Measurements from ENCODE around the gene DNAH3. TPM values are rescaled to one million over a fixed set of nuclear protein-coding genes. Genes with fewer than 3 reads are reported as not detected.

DNAH3 gene
- total RNA-seq, 1 experiment from 2014 or later, result 0.70 TPM

GRCh38 chr16:21145738-21146137 is 4.9 kb downstream of the DNAH3 start:
- ChIA-PET POLR2A (ENCODE audit: unreplicated experiment) (no interaction called here), CTCF (interaction anchor here (0.6 kb wide), 1 partner anchor 45 kb away, joined by 5 read pairs; no protein-coding TSS in a partner anchor)
- BruUV-seq (replicated peaks), result no TSS peak
- Histone ChIP-seq H3K4me3 (no peak overlapping the region), H4K20me1 (ENCODE audit: insufficient read depth) (no peaks in the 10 kb centered on the region), H3K9me3 (ENCODE audit: insufficient read depth, low read depth) (no peaks in the 10 kb centered on the region), H3K27me3 (ENCODE audit: insufficient read depth, low read depth) (peaks cover 6% of the 10 kb centered on the region; the same call in 1 of the 2 replicates), H3K4me2 (no peak overlapping the region), H3K36me3 (ENCODE audit: low read depth) (no peaks in the 10 kb centered on the region), H3F3A (ENCODE audit: insufficient read depth, low read depth) (no peaks in the 10 kb centered on the region), H2AFZ (no peak overlapping the region), H3K4me1 (replicated peaks; ENCODE audit: insufficient read depth) (no peaks in the 10 kb centered on the region), H3K9me2 (ENCODE audit: insufficient read depth) (no peaks in the 10 kb centered on the region), H3K27ac (no peak overlapping the region), H3K79me2 (ENCODE audit: low read depth) (no peaks in the 10 kb centered on the region)
- DNase-seq, result no peak
- TF ChIP-seq CTCF (conservative IDR thresholded peaks at IDR 0.05) (no peak), EZH2 (IDR thresholded peaks at IDR 0.05; ENCODE audit: low read depth) (no peak)
- intact Hi-C loops (cut with micrococcal nuclease; ENCODE audit: unreplicated experiment), result no loop called here

DNA sequence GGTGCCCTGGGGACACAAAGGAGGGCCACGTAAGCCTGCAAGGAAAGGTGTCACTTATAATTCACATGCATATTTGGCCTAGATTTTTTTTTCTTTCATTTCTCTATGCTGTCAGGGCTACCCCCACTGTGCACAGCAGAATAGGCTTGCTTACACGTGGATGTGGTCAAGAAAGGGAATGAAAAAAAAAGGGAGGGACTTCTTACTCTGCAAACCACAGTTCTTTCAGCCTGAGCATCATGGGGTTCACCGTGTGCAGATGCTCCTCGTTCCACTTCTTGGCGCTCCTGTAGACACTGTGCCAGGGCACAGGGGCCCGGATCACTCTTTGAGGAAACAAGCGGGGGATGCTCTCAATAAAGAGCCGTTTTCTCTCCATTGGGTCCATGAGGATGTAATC is 16.6 kb downstream of the DNAH3 start:
- H3K4me3 ChIP-seq, result no peak overlapping the region
- ChIA-PET CTCF (no interaction called here), POLR2A (ENCODE audit: unreplicated experiment) (no interaction called here)
- H3K79me2 ChIP-seq (ENCODE audit: low read depth), result no peaks in the 10 kb centered on the region
- H3K36me3 ChIP-seq (ENCODE audit: low read depth), result no peaks in the 10 kb centered on the region
- BruUV-seq (replicated peaks), result no TSS peak
- H3K4me2 ChIP-seq, result no peak overlapping the region
- no peaks in the 10 kb centered on the region for H4K20me1 ChIP-seq (ENCODE audit: insufficient read depth)
- DNase-seq, result no peak
- peaks cover 28% of the 10 kb centered on the region for H3K27me3 ChIP-seq (ENCODE audit: insufficient read depth, low read depth)
- H3K4me1 ChIP-seq (replicated peaks; ENCODE audit: insufficient read depth), result no peaks in the 10 kb centered on the region
- TF ChIP-seq CTCF (conservative IDR thresholded peaks at IDR 0.05) (no peak), EZH2 (IDR thresholded peaks at IDR 0.05; ENCODE audit: low read depth) (no peak)
- no peak overlapping the region for H3K27ac ChIP-seq
- H2AFZ ChIP-seq, result no peak overlapping the region
- H3K9me2 ChIP-seq (ENCODE audit: insufficient read depth), result no peaks in the 10 kb centered on the region
- H3F3A ChIP-seq (ENCODE audit: insufficient read depth, low read depth), result no peaks in the 10 kb centered on the region
- H3K9me3 ChIP-seq (ENCODE audit: insufficient read depth, low read depth), result no peaks in the 10 kb centered on the region
- intact Hi-C loops (cut with micrococcal nuclease; ENCODE audit: unreplicated experiment), result no loop called here

DNA sequence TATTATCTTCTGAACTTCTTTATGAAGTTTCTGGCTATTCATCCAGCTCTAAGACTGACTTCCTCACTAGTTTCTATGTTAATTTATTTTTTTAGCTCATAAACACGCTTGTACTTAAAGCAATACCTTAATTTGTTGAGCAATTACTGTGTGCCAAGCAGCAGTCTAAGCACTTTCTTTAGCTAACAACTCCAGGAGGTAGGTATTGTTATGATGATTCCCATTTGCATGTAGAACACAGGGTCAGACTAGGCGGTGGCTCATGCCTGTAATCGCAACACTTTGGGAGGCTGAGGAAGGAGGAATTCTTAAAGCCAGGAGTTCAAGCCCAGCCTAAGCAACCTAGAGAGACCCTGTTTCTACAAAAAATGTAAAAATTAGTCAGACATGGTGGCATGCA is 19.8 kb downstream of the DNAH3 start:
- POLR2A ChIA-PET (ENCODE audit: unreplicated experiment), result no interaction called here
- H3F3A ChIP-seq (ENCODE audit: insufficient read depth, low read depth), result no peaks in the 10 kb centered on the region
- no peaks in the 10 kb centered on the region for H3K4me1 ChIP-seq (replicated peaks; ENCODE audit: insufficient read depth)
- no peak overlapping the region for H3K4me2 ChIP-seq
- no peaks in the 10 kb centered on the region for H3K9me2 ChIP-seq (ENCODE audit: insufficient read depth)
- no peaks in the 10 kb centered on the region for H4K20me1 ChIP-seq (ENCODE audit: insufficient read depth)
- no peak overlapping the region for H2AFZ ChIP-seq
- no peak for DNase-seq
- peaks cover 39% of the 10 kb centered on the region for H3K27me3 ChIP-seq (ENCODE audit: insufficient read depth, low read depth)
- H3K9me3 ChIP-seq (ENCODE audit: insufficient read depth, low read depth), result no peaks in the 10 kb centered on the region
- CTCF ChIA-PET, result interaction anchor here (0.6 kb wide), 1 partner anchor 336 kb away, joined by 4 read pairs; no protein-coding TSS in a partner anchor
- no peak overlapping the region for H3K27ac ChIP-seq
- no peak for TF ChIP-seq EZH2 (IDR thresholded peaks at IDR 0.05; ENCODE audit: low read depth)
- no peak overlapping the region for H3K4me3 ChIP-seq
- H3K79me2 ChIP-seq (ENCODE audit: low read depth), result no peaks in the 10 kb centered on the region
- intact Hi-C loops (cut with micrococcal nuclease; ENCODE audit: unreplicated experiment), result no loop called here
- H3K36me3 ChIP-seq (ENCODE audit: low read depth), result no peaks in the 10 kb centered on the region
- no TSS peak for BruUV-seq (replicated peaks)

DNA sequence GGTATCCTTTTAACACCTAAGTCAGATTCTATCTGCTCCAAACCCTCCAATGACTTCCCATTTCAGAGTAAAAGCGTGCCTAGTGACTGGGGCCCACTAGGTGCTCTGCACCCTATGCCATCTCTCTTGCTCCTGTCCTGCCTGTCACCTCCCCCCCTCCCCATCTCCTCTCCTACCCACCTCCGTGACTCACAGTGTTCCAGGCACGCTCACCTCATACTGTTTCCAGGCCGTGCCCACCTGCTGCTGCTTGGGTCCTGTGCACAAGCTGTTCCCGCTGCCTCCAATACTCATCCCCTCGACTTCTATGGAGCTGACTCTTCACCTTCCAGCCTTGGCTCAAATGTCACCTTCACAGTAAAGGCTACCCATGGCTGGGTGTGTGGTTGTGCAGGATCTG is 21.7 kb downstream of the DNAH3 start:
- H3K27me3 ChIP-seq (ENCODE audit: insufficient read depth, low read depth), result peaks cover 39% of the 10 kb centered on the region
- H3K36me3 ChIP-seq (ENCODE audit: low read depth), result no peaks in the 10 kb centered on the region
- no TSS peak for BruUV-seq (replicated peaks)
- H3K79me2 ChIP-seq (ENCODE audit: low read depth), result no peaks in the 10 kb centered on the region
- H3K4me3 ChIP-seq, result no peak overlapping the region
- H3K4me2 ChIP-seq, result no peak overlapping the region
- intact Hi-C loops (cut with micrococcal nuclease; ENCODE audit: unreplicated experiment), result no loop called here
- CTCF ChIA-PET, result no interaction called here
- H3K27ac ChIP-seq, result no peak overlapping the region
- no peak for DNase-seq
- no peaks in the 10 kb centered on the region for H3K4me1 ChIP-seq (replicated peaks; ENCODE audit: insufficient read depth)
- no peaks in the 10 kb centered on the region for H3K9me3 ChIP-seq (ENCODE audit: insufficient read depth, low read depth)
- TF ChIP-seq EZH2 (IDR thresholded peaks at IDR 0.05; ENCODE audit: low read depth) (no peak), CTCF (conservative IDR thresholded peaks at IDR 0.05) (no peak)
- POLR2A ChIA-PET (ENCODE audit: unreplicated experiment), result no interaction called here
- no peaks in the 10 kb centered on the region for H4K20me1 ChIP-seq (ENCODE audit: insufficient read depth)
- no peaks in the 10 kb centered on the region for H3K9me2 ChIP-seq (ENCODE audit: insufficient read depth)
- H2AFZ ChIP-seq, result no peak overlapping the region
- H3F3A ChIP-seq (ENCODE audit: insufficient read depth, low read depth), result no peaks in the 10 kb centered on the region

Measured in PC-9 (cell line).